Stimulated activated CD8-positive, alpha-beta memory T cell treated with anti-CD3 and anti-CD28 coated beads, Interleukin-7, amount 100 ng/mL, for 24 hours (primary cell): Measurements from ENCODE around the gene FAM3C.

ENCODE experiments used
- DNase-seq: peaks from one replicate; pipeline ENCODE4 v3.0.0-alpha.2; 2020; ENCODE audit warnings: low read depth

Gene FAM3C

GRCh38 chr7:121300685-121301420 is 95.3 kb downstream of the FAM3C start:
- DNase-seq, result no peak
